Heart right ventricle (tissue), 16 donors: ENCODE data around the gene PIP4K2A. TPM values are rescaled to one million over a fixed set of nuclear protein-coding genes. Genes with fewer than 3 reads are reported as not detected.

Source experiments
- ATAC-seq, 8 donors: fragments of 200-7000 bp; cut with Tn5 transposase; one replicate each; pipeline ENCODE4 v1.9.1; 2020; ENCODE audit warnings: mild to moderate bottlenecking in 8 of 8, moderate library complexity in 8 of 8, moderate number of reproducible peaks in 1 of 8
- DNase-seq, 2 donors: peaks; one replicate each; pipeline ENCODE4 v3.0.0-alpha.2; 2020
- H3K27ac ChIP-seq, 10 donors: fragments of 200-600 bp; sonication (generic) in 2 of 10; one replicate each; pipeline versions ENCODE4 v1.5.0 to v1.8.0; 2020 to 2022; ENCODE audit warnings: mild to moderate bottlenecking in 3 of 10
- H3K27me3 ChIP-seq, 7 donors: fragments of 200-600 bp; one replicate each; pipeline ENCODE4 v1.8.0; 2021 to 2022; ENCODE audit warnings: mild to moderate bottlenecking in 2 of 7
- H3K36me3 ChIP-seq, 9 donors: fragments of 200-600 bp; sonication (generic) in 1 of 9; one replicate each; pipeline versions ENCODE4 v1.5.0 to v1.8.0; 2020 to 2022; ENCODE audit warnings: mild to moderate bottlenecking in 2 of 9
- H3K4me1 ChIP-seq, 9 donors: fragments of 200-600 bp; sonication (generic) in 1 of 9; one replicate each; pipeline versions ENCODE4 v1.5.0 to v1.8.0; 2020 to 2022; ENCODE audit warnings: mild to moderate bottlenecking in 4 of 9
- H3K4me3 ChIP-seq, 10 donors: fragments of 200-600 bp; sonication (generic) in 2 of 10; one replicate each; pipeline versions ENCODE4 v1.5.0 to v1.8.0; 2020 to 2022; ENCODE audit warnings: mild to moderate bottlenecking in 7 of 10, moderate library complexity in 2 of 10
- H3K9me3 ChIP-seq, 11 donors: fragments of 200-600 bp in 10 of 11; sonication (generic) in 2 of 11; one replicate each; pipeline versions ENCODE4 v1.5.0 to v1.8.0; 2013 to 2022; ENCODE audit warnings: mild to moderate bottlenecking in 2 of 11, control low read depth in 1 of 11, moderate library complexity in 1 of 11
- CTCF ChIP-seq, 9 donors: fragments of 200-600 bp; sonication (generic) in 2 of 9; IDR thresholded peaks; one replicate each; pipeline versions ENCODE4 v1.5.0 to v1.8.0; 2021 to 2022; ENCODE audit warnings: antibody characterized with exemption in 9 of 9, mild to moderate bottlenecking in 5 of 9, moderate library complexity in 1 of 9
- WGBS, 2 donors: extraction: QIAGEN DNeasy Blood & Tissue Kit; methylation state at CpG; one replicate each; pipeline ENCODE4 v1.1.7; 2013; ENCODE audit warnings: inconsistent platforms in 1 of 2; 5-methylcytosine and 5-hydroxymethylcytosine counted together
- intact Hi-C, 10 donors: fragments of 100-400 bp; cut with DNase I; formaldehyde crosslinking; loops; one replicate each; pipeline versions ENCODE4 v1.11.1 to v1.14.2; 2022
- polyA plus RNA-seq, 2 donors: library from polyadenylated mRNA; stranded (reverse); fragments of 200-250 nt; gene quantifications; one replicate each; pipeline ENCODE4 v1.2.3, GENCODE V29; 2013
- total RNA-seq, 10 donors: library from RNA; stranded (reverse); fragmentation: NEBNext Ultra II Directional in 3 of 10; extraction: Animal tissue kit (Norgen Biotek cat#: 25700) in 3 of 10; gene quantifications; one replicate each; pipeline versions ENCODE4 v1.2.1 to v1.2.4, GENCODE V29; 2021 to 2023
- donor health status: Arrhythmogenic right ventricular cardiomyopathy.
- donor health status: ischemic (EF 13 %, LVEDD 7.1; RV severe dilation, severe dysfunction).
- donor health status: healthy with polysubstance abuse.
- donor health status: DM: no; HTN: yes; CAD: no.
- donor health status: DM: no; HTN: no; CAD: no.
- donor health status: ischemic (EF 25% LVEDD 6.9; RV normal size, moderate dysfunction).
- donor health status: ischemic (EF 25% LVEDD 5.7; RV mildly dilated, moderate dysfunction).
- donor health status: healthy.
- donor health status: DM: yes; HTN: yes; CAD: no.
- donor health status: Ischemic cardiomyopathy.
- donor health status: ischemic (EF 35%, LVEDD 5.7; RV mildly dilated, moderate dysfunction).
- donor health status: nonischemic (EF 11% LVEDD 7.7; RV severe dilation, severe dysfunction).
- donor health status: DM: yes; HTN: yes; CAD: no.
- donor health status: PGD.
- donor health status: ischemic (EF 29% LVEDD 5.4; RV normal size, mild dysfunction).
- donor health status: nonischemic (EF 23%, LVEDD 6.1; RV moderate dilation, normal function).

PIP4K2A gene
- total and polyA plus RNA-seq, 12 donors: 6.0 to 29.1 (median 13.3) TPM

GRCh38 chr10:22684699-22685098, 29.7 kb downstream of the PIP4K2A start:
- peaks cover 0 to 77% (median 29%) of the 10 kb centered on the region in 9 donors for H3K4me1 ChIP-seq

GRCh38 chr10:22683140-22683389, 31.3 kb downstream of the PIP4K2A start:
- no peak for TF ChIP-seq CTCF (IDR thresholded peaks at IDR 0.05)
- ATAC-seq: no peak
- peak overlapping the region in 1 of 10 donors; percentile 78 for H3K27ac ChIP-seq
- no peaks in the 10 kb centered on the region for H3K9me3 ChIP-seq
- H3K4me3 ChIP-seq: peak overlapping the region in 1 of 10 donors; percentile 7
- H3K4me1 ChIP-seq: peaks cover 0 to 81% (median 29%) of the 10 kb centered on the region in 9 donors
- no peaks in the 10 kb centered on the region for H3K36me3 ChIP-seq
- WGBS, 2 donors: 84 to 90% methylated on average over 3 of the region's 3 CpGs
- intact Hi-C loops: no loop called here
- no peak for DNase-seq
- H3K27me3 ChIP-seq: no peaks in the 10 kb centered on the region

More at GRCh38 chr10:22684699-22685098, 29.7 kb downstream of the PIP4K2A start:
- Histone ChIP-seq H3K27me3 (no peaks in the 10 kb centered on the region), H3K27ac (peak overlapping the region in 1 of 10 donors; percentile 78), H3K4me3 (no peak overlapping the region), H3K36me3 (no peaks in the 10 kb centered on the region), H3K9me3 (no peaks in the 10 kb centered on the region)
- no peak for DNase-seq
- intact Hi-C loops: no loop called here
- WGBS, 2 donors: 88 to 90% methylated on average over 5 of the region's 5 CpGs
- no peak for ATAC-seq
- no peak for TF ChIP-seq CTCF (IDR thresholded peaks at IDR 0.05)

GRCh38 chr10:22682237-22683139, 31.9 kb downstream of the PIP4K2A start:
- DNase-seq (no peak), ATAC-seq (peak in 2 of 8 donors; percentile 10 to 15)
- H3K36me3 ChIP-seq: no peaks in the 10 kb centered on the region
- intact Hi-C loops: no loop called here
- H3K9me3 ChIP-seq: no peaks in the 10 kb centered on the region
- H3K27ac ChIP-seq: peak overlapping the region in 2 of 10 donors; percentile 9 to 78
- H3K4me1 ChIP-seq: peaks cover 0 to 78% (median 29%) of the 10 kb centered on the region in 9 donors
- no peak for TF ChIP-seq CTCF (IDR thresholded peaks at IDR 0.05)
- no peak overlapping the region for H3K4me3 ChIP-seq
- 84 to 85% methylated on average over 6 of the region's 6 CpGs for WGBS, 2 donors
- no peaks in the 10 kb centered on the region for H3K27me3 ChIP-seq

- intact Hi-C loops: no loop called here
- no peak overlapping the region for H3K4me3 ChIP-seq
- H3K27me3 ChIP-seq: no peaks in the 10 kb centered on the region
- H3K27ac ChIP-seq: peak overlapping the region in 2 of 10 donors; percentile 9 to 78
- peaks cover 0 to 82% (median 29%) of the 10 kb centered on the region in 9 donors for H3K4me1 ChIP-seq
- 65 to 67% methylated on average over 4 of the region's 4 CpGs for WGBS, 2 donors
- no peaks in the 10 kb centered on the region for H3K36me3 ChIP-seq
- ATAC-seq: peak in 5 of 8 donors; percentile 11 to 48 (median 29)
- no peak for DNase-seq
- TF ChIP-seq CTCF (IDR thresholded peaks at IDR 0.05): no peak
- no peaks in the 10 kb centered on the region for H3K9me3 ChIP-seq
Measured at GRCh38 chr10:22681783-22682183, 32.6 kb downstream of the PIP4K2A start.
